ENCODE measurements around the gene SPZ1. TPM values are rescaled to one million over a fixed set of nuclear protein-coding genes. Genes with fewer than 3 reads are reported as not detected.

SPZ1 gene
- polyA plus RNA-seq, 2 donors, result not detected

- Histone ChIP-seq H3K9me3 (ENCODE audit: control insufficient read depth in 2 of 2, insufficient read depth in 1 of 2, low read depth in 1 of 2, low read length in 1 of 2) (no peaks in the 10 kb centered on the region), H3K27me3 (ENCODE audit: control insufficient read depth in 1 of 2, insufficient read depth in 2 of 2, low read length in 2 of 2) (no peaks in the 10 kb centered on the region), H3K4me1 (ENCODE audit: control insufficient read depth in 2 of 2, insufficient read depth in 2 of 2, low read length in 1 of 2) (no peaks in the 10 kb centered on the region), H3K36me3 (ENCODE audit: control insufficient read depth in 2 of 2, insufficient read depth in 2 of 2, low read length in 1 of 2) (no peaks in the 10 kb centered on the region), H3K4me3 (ENCODE audit: low read depth in 1 of 2, low read length in 2 of 2) (no peak overlapping the region), H3K27ac (ENCODE audit: low read depth in 2 of 2, low read length in 1 of 2) (no peak overlapping the region)
- 88 to 91% methylated on average over 4 of the region's 4 CpGs for WGBS, 2 donors
These were observed 35.9 kb downstream of the SPZ1 start for GRCh38 chr5:80355686-80356085.

GRCh38 chr5:80357671-80358070 is 37.9 kb downstream of the SPZ1 start:
- H3K36me3 ChIP-seq (ENCODE audit: control insufficient read depth in 2 of 2, insufficient read depth in 2 of 2, low read length in 1 of 2), result no peaks in the 10 kb centered on the region
- no peak overlapping the region for H3K27ac ChIP-seq (ENCODE audit: low read depth in 2 of 2, low read length in 1 of 2)
- no peak overlapping the region for H3K4me3 ChIP-seq (ENCODE audit: low read depth in 1 of 2, low read length in 2 of 2)
- H3K27me3 ChIP-seq (ENCODE audit: control insufficient read depth in 1 of 2, insufficient read depth in 2 of 2, low read length in 2 of 2), result no peaks in the 10 kb centered on the region
- H3K4me1 ChIP-seq (ENCODE audit: control insufficient read depth in 2 of 2, insufficient read depth in 2 of 2, low read length in 1 of 2), result no peaks in the 10 kb centered on the region
- 95% methylated on average over 1 of the region's 1 CpG for WGBS, 2 donors
- H3K9me3 ChIP-seq (ENCODE audit: control insufficient read depth in 2 of 2, insufficient read depth in 1 of 2, low read depth in 1 of 2, low read length in 1 of 2), result no peaks in the 10 kb centered on the region

GRCh38 chr5:80360914-80361444 is 41.2 kb downstream of the SPZ1 start:
- H3K9me3 ChIP-seq (ENCODE audit: control insufficient read depth in 2 of 2, insufficient read depth in 1 of 2, low read depth in 1 of 2, low read length in 1 of 2), result no peaks in the 10 kb centered on the region
- no peaks in the 10 kb centered on the region for H3K36me3 ChIP-seq (ENCODE audit: control insufficient read depth in 2 of 2, insufficient read depth in 2 of 2, low read length in 1 of 2)
- H3K4me1 ChIP-seq (ENCODE audit: control insufficient read depth in 2 of 2, insufficient read depth in 2 of 2, low read length in 1 of 2), result no peaks in the 10 kb centered on the region
- no peak overlapping the region for H3K27ac ChIP-seq (ENCODE audit: low read depth in 2 of 2, low read length in 1 of 2)
- no peak overlapping the region for H3K4me3 ChIP-seq (ENCODE audit: low read depth in 1 of 2, low read length in 2 of 2)
- H3K27me3 ChIP-seq (ENCODE audit: control insufficient read depth in 1 of 2, insufficient read depth in 2 of 2, low read length in 2 of 2), result no peaks in the 10 kb centered on the region

- Histone ChIP-seq H3K4me1 (ENCODE audit: control insufficient read depth in 2 of 2, insufficient read depth in 2 of 2, low read length in 1 of 2) (no peaks in the 10 kb centered on the region), H3K27ac (ENCODE audit: low read depth in 2 of 2, low read length in 1 of 2) (no peak overlapping the region), H3K36me3 (ENCODE audit: control insufficient read depth in 2 of 2, insufficient read depth in 2 of 2, low read length in 1 of 2) (no peaks in the 10 kb centered on the region), H3K4me3 (ENCODE audit: low read depth in 1 of 2, low read length in 2 of 2) (no peak overlapping the region), H3K27me3 (ENCODE audit: control insufficient read depth in 1 of 2, insufficient read depth in 2 of 2, low read length in 2 of 2) (no peaks in the 10 kb centered on the region), H3K9me3 (ENCODE audit: control insufficient read depth in 2 of 2, insufficient read depth in 1 of 2, low read depth in 1 of 2, low read length in 1 of 2) (no peaks in the 10 kb centered on the region)
- WGBS, 2 donors, result 90 to 93% methylated on average over 6 of the region's 6 CpGs
These were observed 45.1 kb downstream of the SPZ1 start for GRCh38 chr5:80364892-80365291.

GRCh38 chr5:80368661-80369480 is 49.1 kb downstream of the SPZ1 start:
- WGBS, 2 donors, result 61 to 71% methylated on average over 4 of the region's 4 CpGs
- H3K27me3 ChIP-seq (ENCODE audit: control insufficient read depth in 1 of 2, insufficient read depth in 2 of 2, low read length in 2 of 2), result no peaks in the 10 kb centered on the region
- no peak overlapping the region for H3K27ac ChIP-seq (ENCODE audit: low read depth in 2 of 2, low read length in 1 of 2)
- no peaks in the 10 kb centered on the region for H3K36me3 ChIP-seq (ENCODE audit: control insufficient read depth in 2 of 2, insufficient read depth in 2 of 2, low read length in 1 of 2)
- no peak overlapping the region for H3K4me3 ChIP-seq (ENCODE audit: low read depth in 1 of 2, low read length in 2 of 2)
- no peaks in the 10 kb centered on the region for H3K9me3 ChIP-seq (ENCODE audit: control insufficient read depth in 2 of 2, insufficient read depth in 1 of 2, low read depth in 1 of 2, low read length in 1 of 2)
- no peaks in the 10 kb centered on the region for H3K4me1 ChIP-seq (ENCODE audit: control insufficient read depth in 2 of 2, insufficient read depth in 2 of 2, low read length in 1 of 2)

- no peaks in the 10 kb centered on the region for H3K4me1 ChIP-seq (ENCODE audit: control insufficient read depth in 2 of 2, insufficient read depth in 2 of 2, low read length in 1 of 2)
- 57 to 74% methylated on average over 8 of the region's 8 CpGs for WGBS, 2 donors
- H3K27ac ChIP-seq (ENCODE audit: low read depth in 2 of 2, low read length in 1 of 2), result no peak overlapping the region
- H3K27me3 ChIP-seq (ENCODE audit: control insufficient read depth in 1 of 2, insufficient read depth in 2 of 2, low read length in 2 of 2), result no peaks in the 10 kb centered on the region
- no peaks in the 10 kb centered on the region for H3K9me3 ChIP-seq (ENCODE audit: control insufficient read depth in 2 of 2, insufficient read depth in 1 of 2, low read depth in 1 of 2, low read length in 1 of 2)
- H3K4me3 ChIP-seq (ENCODE audit: low read depth in 1 of 2, low read length in 2 of 2), result no peak overlapping the region
- H3K36me3 ChIP-seq (ENCODE audit: control insufficient read depth in 2 of 2, insufficient read depth in 2 of 2, low read length in 1 of 2), result no peaks in the 10 kb centered on the region
These were observed 49.7 kb downstream of the SPZ1 start for GRCh38 chr5:80369521-80369920.

- Histone ChIP-seq H3K4me1 (ENCODE audit: control insufficient read depth in 2 of 2, insufficient read depth in 2 of 2, low read length in 1 of 2) (no peaks in the 10 kb centered on the region), H3K36me3 (ENCODE audit: control insufficient read depth in 2 of 2, insufficient read depth in 2 of 2, low read length in 1 of 2) (no peaks in the 10 kb centered on the region), H3K27ac (ENCODE audit: low read depth in 2 of 2, low read length in 1 of 2) (no peak overlapping the region), H3K9me3 (ENCODE audit: control insufficient read depth in 2 of 2, insufficient read depth in 1 of 2, low read depth in 1 of 2, low read length in 1 of 2) (no peaks in the 10 kb centered on the region), H3K27me3 (ENCODE audit: control insufficient read depth in 1 of 2, insufficient read depth in 2 of 2, low read length in 2 of 2) (no peaks in the 10 kb centered on the region), H3K4me3 (ENCODE audit: low read depth in 1 of 2, low read length in 2 of 2) (no peak overlapping the region)
- WGBS, 2 donors, result 74 to 75% methylated on average over 1 of the region's 1 CpG
These were observed 50.6 kb downstream of the SPZ1 start for GRCh38 chr5:80370390-80370789.

Other genes with a start within 250 kb of the SPZ1 start
- gene SERINC5, start 64.0 kb upstream of the SPZ1 start, polyA plus RNA-seq, result 10 to 100 TPM; 10.8 to 11.7 TPM
- gene ZFYVE16, start 88.1 kb downstream of the SPZ1 start, polyA plus RNA-seq, result 10 to 100 TPM in 1 of 2 donors, 1 to 10 TPM in 1; 6.9 to 11.9 TPM
- gene FAM151B, start 168.1 kb downstream of the SPZ1 start, polyA plus RNA-seq, result under 1 TPM; 0.67 to 0.83 TPM

All from esophagus (tissue), 2 donors.